ENCODE results near the gene LRIG2. TPM values are rescaled to one million over a fixed set of nuclear protein-coding genes. Genes with fewer than 3 reads are reported as not detected.

Gene LRIG2
- total and polyA plus RNA-seq, 9 of the 15 experiments (the other 6 are each of a cell fraction or from before 2014, with no cell fraction given): 1.8 to 28.1 (median 11.5) TPM

- TF ChIP-seq THRA (IDR thresholded peaks at IDR 0.05) (peak; percentile 90), SMARCA4 (IDR thresholded peaks at IDR 0.05) (peak; percentile 63), RFX5 (IDR thresholded peaks at IDR 0.05; ENCODE audit: low read depth, low read length) (no peak), TEAD2 (tag; IDR thresholded peaks at IDR 0.05) (no peak), ZFPM2 (CRISPR knock-in tag; IDR thresholded peaks at IDR 0.05) (no peak), ZNF75A (CRISPR knock-in tag; IDR thresholded peaks at IDR 0.05) (no peak), RB1 (IDR thresholded peaks at IDR 0.05; ENCODE audit: low read depth) (0 out of 2 replicates have a peak, but pooled peaks have one; percentile 5), ZNF197 (CRISPR knock-in tag; IDR thresholded peaks at IDR 0.05; ENCODE audit: low read depth) (peak; percentile 45; the same call in 1 of the 2 replicates), ZKSCAN1 (IDR thresholded peaks at IDR 0.05; ENCODE audit: low read depth, low read length) (no peak), CREB1 (IDR thresholded peaks at IDR 0.05) (0 out of 2 replicates have a peak, but pooled peaks have one; percentile 29), CREB1 (CRISPR knock-in tag; IDR thresholded peaks at IDR 0.05) (no peak), ZNF778 (CRISPR knock-in tag; IDR thresholded peaks at IDR 0.05) (no peak), KHSRP (IDR thresholded peaks at IDR 0.05) (no peak), BRD4 (IDR thresholded peaks at IDR 0.05) (no peak), TAF15 (IDR thresholded peaks at IDR 0.05; ENCODE audit: low read depth, low read length) (no peak), FOSL1 (tag; conservative IDR thresholded peaks at IDR 0.05) (peak; percentile 69), ZNF316 (IDR thresholded peaks at IDR 0.05) (peak; percentile 99), FOXJ2 (tag; IDR thresholded peaks at IDR 0.05) (peak; percentile 87), POLR3A (IDR thresholded peaks at IDR 0.05; ENCODE audit: borderline replicate concordance, extremely low read depth, insufficient read depth, insufficient read length) (no peak), TAL1 (IDR thresholded peaks at IDR 0.05) (peak; percentile 52), HMG20A (CRISPR knock-in tag; conservative IDR thresholded peaks at IDR 0.05) (peak; percentile 48; the same call in 1 of the 2 replicates), E2F3 (CRISPR knock-in tag; IDR thresholded peaks at IDR 0.05) (0 out of 2 replicates have a peak, but pooled peaks have one; percentile 11), MEF2D (tag; conservative IDR thresholded peaks at IDR 0.05; ENCODE audit: low read depth) (no peak; the same call in 1 of the 2 replicates), SIX5 (IDR thresholded peaks at IDR 0.05; ENCODE audit: borderline replicate concordance in 1 of 2, insufficient read depth in 1 of 2, low read depth in 1 of 2, low read length in 2 of 2) (no peak), ZNF212 (CRISPR knock-in tag; IDR thresholded peaks at IDR 0.05) (0 out of 2 replicates have a peak, but pooled peaks have one; percentile 2)
- TF ChIP-seq, protein P1, sequence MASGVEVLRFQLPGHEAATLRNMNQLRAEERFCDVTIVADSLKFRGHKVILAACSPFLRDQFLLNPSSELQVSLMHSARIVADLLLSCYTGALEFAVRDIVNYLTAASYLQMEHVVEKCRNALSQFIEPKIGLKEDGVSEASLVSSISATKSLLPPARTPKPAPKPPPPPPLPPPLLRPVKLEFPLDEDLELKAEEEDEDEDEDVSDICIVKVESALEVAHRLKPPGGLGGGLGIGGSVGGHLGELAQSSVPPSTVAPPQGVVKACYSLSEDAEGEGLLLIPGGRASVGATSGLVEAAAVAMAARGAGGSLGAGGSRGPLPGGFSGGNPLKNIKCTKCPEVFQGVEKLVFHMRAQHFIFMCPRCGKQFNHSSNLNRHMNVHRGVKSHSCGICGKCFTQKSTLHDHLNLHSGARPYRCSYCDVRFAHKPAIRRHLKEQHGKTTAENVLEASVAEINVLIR (CRISPR knock-in tag; IDR thresholded peaks at IDR 0.05): no peak
- TF ChIP-seq, protein P2, sequence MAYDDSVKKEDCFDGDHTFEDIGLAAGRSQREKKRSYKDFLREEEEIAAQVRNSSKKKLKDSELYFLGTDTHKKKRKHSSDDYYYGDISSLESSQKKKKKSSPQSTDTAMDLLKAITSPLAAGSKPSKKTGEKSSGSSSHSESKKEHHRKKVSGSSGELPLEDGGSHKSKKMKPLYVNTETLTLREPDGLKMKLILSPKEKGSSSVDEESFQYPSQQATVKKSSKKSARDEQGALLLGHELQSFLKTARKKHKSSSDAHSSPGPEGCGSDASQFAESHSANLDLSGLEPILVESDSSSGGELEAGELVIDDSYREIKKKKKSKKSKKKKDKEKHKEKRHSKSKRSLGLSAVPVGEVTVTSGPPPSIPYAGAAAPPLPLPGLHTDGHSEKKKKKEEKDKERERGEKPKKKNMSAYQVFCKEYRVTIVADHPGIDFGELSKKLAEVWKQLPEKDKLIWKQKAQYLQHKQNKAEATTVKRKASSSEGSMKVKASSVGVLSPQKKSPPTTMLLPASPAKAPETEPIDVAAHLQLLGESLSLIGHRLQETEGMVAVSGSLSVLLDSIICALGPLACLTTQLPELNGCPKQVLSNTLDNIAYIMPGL (CRISPR knock-in tag; IDR thresholded peaks at IDR 0.05): 0 out of 2 replicates have a peak, but pooled peaks have one; percentile 83
These were observed 749 bp upstream of the LRIG2 start (continued) for GRCh38 chr1:113072141-113072756.
